HepG2 (cell line): Measurements from ENCODE around the gene CFL1. TPM values are rescaled to one million over a fixed set of nuclear protein-coding genes. Genes with fewer than 3 reads are reported as not detected.

ENCODE experiments used
- ATF1 ChIP-seq: IDR thresholded peaks from 2 replicates; pipeline ENCODE4 v1.6.1; 2016; ENCODE audit warnings: mild to moderate bottlenecking, control low read depth
- DZIP1 ChIP-seq: sonication (generic); formaldehyde crosslinking; IDR thresholded peaks from 2 replicates; pipeline ENCODE4 v1.5.0; 2020; ENCODE audit warnings: mild to moderate bottlenecking, missing genetic modification reagents
- FOXA1 ChIP-seq, 2 experiments: fragments of 450-650 bp in 1 of 2; sonication (generic) in 1 of 2; formaldehyde crosslinking in 1 of 2; IDR thresholded peaks; 2 replicates each; pipeline versions ENCODE4 v1.4.0 to v1.6.1; 2016 to 2020; ENCODE audit warnings: missing genetic modification reagents in 1 of 2
- HNF4G ChIP-seq, 2 experiments: sonication (generic) in 1 of 2; formaldehyde crosslinking in 1 of 2; IDR thresholded peaks; 2 replicates each; pipeline versions ENCODE4 v1.4.0 to v1.6.1; 2011 to 2020; ENCODE audit warnings: borderline replicate concordance in 2 of 2, low read depth in 2 of 2, mild to moderate bottlenecking in 2 of 2, low read length in 1 of 2, missing genetic modification reagents in 1 of 2, moderate library complexity in 1 of 2
- HNRNPK ChIP-seq: fragments of 200-400 bp; formaldehyde crosslinking; IDR thresholded peaks from 2 replicates; pipeline ENCODE4 v1.6.1; 2018; ENCODE audit warnings: low read length, low read depth, moderate library complexity, mild to moderate bottlenecking; ENCODE audit not compliant: poor library complexity, severe bottlenecking
- HOXA7 ChIP-seq: sonication (generic); formaldehyde crosslinking; IDR thresholded peaks from 2 replicates; pipeline ENCODE4 v1.8.1; 2022; ENCODE audit warnings: mild to moderate bottlenecking, missing genetic modification reagents, moderate library complexity
- IRF2 ChIP-seq: IDR thresholded peaks from 2 replicates; pipeline ENCODE4 v1.6.1; 2018; ENCODE audit warnings: missing genetic modification reagents, missing compliant biosample characterization
- NFIB ChIP-seq: sonication (generic); formaldehyde crosslinking; IDR thresholded peaks from 2 replicates; pipeline ENCODE4 v1.9.0; 2021; ENCODE audit warnings: missing genetic modification reagents, mild to moderate bottlenecking, borderline replicate concordance
- PBX2 ChIP-seq: IDR thresholded peaks from 2 replicates; pipeline ENCODE4 v1.6.1; 2016; ENCODE audit warnings: control low read depth
- PCBP1 ChIP-seq: fragments of 200-400 bp; formaldehyde crosslinking; IDR thresholded peaks from 2 replicates; pipeline ENCODE4 v1.6.1; 2017; ENCODE audit warnings: mild to moderate bottlenecking, low read depth, low read length, borderline replicate concordance
- RAD51 ChIP-seq: fragments of 450-650 bp; IDR thresholded peaks from 2 replicates; pipeline ENCODE4 v1.6.1; 2016; ENCODE audit warnings: borderline replicate concordance
- THAP7 ChIP-seq: sonication (generic); formaldehyde crosslinking; IDR thresholded peaks from 2 replicates; pipeline ENCODE4 v1.8.1; 2023; ENCODE audit warnings: mild to moderate bottlenecking, missing genetic modification reagents
- ZFP62 ChIP-seq: sonication (generic); formaldehyde crosslinking; IDR thresholded peaks from 2 replicates; pipeline ENCODE4 v1.4.0; 2020; ENCODE audit warnings: missing genetic modification reagents
- ZNF160 ChIP-seq: sonication (generic); formaldehyde crosslinking; IDR thresholded peaks from 2 replicates; pipeline ENCODE4 v1.8.0; 2022; ENCODE audit warnings: mild to moderate bottlenecking, inconsistent platforms, missing genetic modification reagents
- ZNF501 ChIP-seq: sonication (generic); formaldehyde crosslinking; IDR thresholded peaks from 2 replicates; pipeline ENCODE4 v1.5.1; 2020; ENCODE audit warnings: mild to moderate bottlenecking, moderate library complexity, missing genetic modification reagents
- ZNF609 ChIP-seq: sonication (generic); formaldehyde crosslinking; IDR thresholded peaks from 2 replicates; pipeline ENCODE4 v1.4.0; 2020; ENCODE audit warnings: mild to moderate bottlenecking, missing genetic modification reagents, borderline replicate concordance
- ZNF614 ChIP-seq: IDR thresholded peaks from 2 replicates; pipeline ENCODE4 v1.6.1; 2018; ENCODE audit warnings: missing biosample characterization, missing genetic modification reagents, inconsistent platforms, borderline replicate concordance
- ZNF629 ChIP-seq: sonication (generic); formaldehyde crosslinking; conservative IDR thresholded peaks from 2 replicates; pipeline ENCODE4 v1.5.0; 2020; ENCODE audit warnings: missing genetic modification reagents
- ZNF781 ChIP-seq: sonication (generic); formaldehyde crosslinking; IDR thresholded peaks from 2 replicates; pipeline ENCODE4 v1.5.1; 2020; ENCODE audit warnings: borderline replicate concordance, mild to moderate bottlenecking, missing genetic modification reagents; ENCODE audit errors: not compliant biosample characterization
- polyA plus RNA-seq, 8 experiments: library from polyadenylated mRNA; depleted of rRNA in 3 of 8; stranded (reverse) in 7 of 8; unstranded in 1 of 8; fragments of >200 nt; fragmentation: Illumina TruSeq in 4 of 8; extraction: Trizol in 4 of 8; gene quantifications; 2 replicates each; pipeline versions ENCODE4 v1.2.1 to v1.2.3, GENCODE V29; 2011 to 2016; ENCODE audit warnings: low read depth in 4 of 8, missing spikeins in 1 of 8, mixed read lengths in 1 of 8; ENCODE audit not compliant: insufficient read depth in 1 of 8
- total RNA-seq, 5 experiments: library from RNA; depleted of rRNA; stranded (reverse); fragments of >200 nt; fragmentation: Illumina TruSeq; extraction: Trizol; gene quantifications; 2 replicates each; pipeline ENCODE4 v1.2.3, GENCODE V29; 2016; ENCODE audit warnings: low read depth in 1 of 5

The CFL1 gene
- total and polyA plus RNA-seq, 2 of the 13 experiments (the other 11 are each of a cell fraction or from before 2014, with no cell fraction given): 379 to 383 TPM

DNA sequence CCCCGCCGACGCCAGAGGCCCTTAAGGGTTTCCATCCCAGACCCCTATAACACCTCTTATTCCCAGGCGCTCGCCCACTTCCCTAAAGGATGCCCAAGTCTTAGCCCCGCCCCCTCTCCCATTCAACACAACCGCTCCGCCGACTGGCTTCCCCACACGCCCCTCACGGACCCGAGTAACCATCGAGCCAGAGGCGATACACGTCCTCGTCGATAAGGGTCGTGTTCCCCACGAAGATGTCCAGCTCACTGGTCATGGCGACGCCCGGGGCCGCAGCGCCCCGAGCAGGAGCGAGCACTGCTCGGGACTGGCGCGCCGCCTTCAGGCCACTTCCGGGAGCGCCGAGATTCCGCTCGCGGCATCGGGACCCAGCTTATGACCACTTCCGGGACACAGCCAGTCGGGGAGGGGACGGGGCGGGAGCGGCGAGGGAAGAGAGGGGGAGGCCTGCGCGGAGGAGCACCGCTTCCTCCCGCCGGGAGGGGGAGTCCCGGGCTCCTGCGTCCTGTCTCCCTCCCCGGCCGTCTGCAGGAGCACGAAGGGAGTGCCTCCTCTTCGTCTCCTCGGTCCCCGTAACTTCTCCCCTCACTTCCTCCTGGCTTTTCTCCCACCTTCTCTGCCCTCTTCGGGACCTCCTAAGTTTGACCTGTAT, 30.3 kb upstream of the CFL1 start, which contains the start of gene FIBP (continued):
- TF ChIP-seq ZNF501 (CRISPR knock-in tag) (peak; percentile 77), HNRNPK (no peak), ZNF609 (CRISPR knock-in tag) (no peak), ZNF629 (CRISPR knock-in tag) (no peak), ZNF614 (CRISPR knock-in tag) (0 out of 2 replicates have a peak, but pooled peaks have one; percentile 24), ZNF781 (CRISPR knock-in tag) (peak; percentile 30), IRF2 (CRISPR knock-in tag) (no peak), FOXA1 (IDR thresholded peaks at IDR 0.05) (no peak), FOXA1 (CRISPR knock-in tag; IDR thresholded peaks at IDR 0.05) (peak; percentile 8; the same call in 1 of the 2 replicates), HOXA7 (CRISPR knock-in tag) (no peak), ATF1 (CRISPR knock-in tag) (peak; percentile 83), PCBP1 (0 out of 2 replicates have a peak, but pooled peaks have one; percentile 71), ZFP62 (CRISPR knock-in tag) (0 out of 2 replicates have a peak, but pooled peaks have one; percentile 37), DZIP1 (no peak), ZNF160 (no peak), THAP7 (peak; percentile 83), PBX2 (CRISPR knock-in tag) (no peak), RAD51 (no peak), HNF4G (IDR thresholded peaks at IDR 0.05; ENCODE audit: borderline replicate concordance, low read depth, low read length) (0 out of 2 replicates have a peak, but pooled peaks have one; percentile 4), HNF4G (CRISPR knock-in tag; IDR thresholded peaks at IDR 0.05; ENCODE audit: borderline replicate concordance, low read depth) (peak; percentile 65; the same call in 1 of the 2 replicates), NFIB (CRISPR knock-in tag) (no peak)
